ENCODE results near the gene KCNIP3.

GRCh38 chr2:95273566-95274290 is 23.4 kb upstream of the KCNIP3 start:
- no peak for TF ChIP-seq HNF4G (IDR thresholded peaks at IDR 0.05)
- TF ChIP-seq CTCF (IDR thresholded peaks at IDR 0.05; ENCODE audit: low read depth, low read length, missing input control): no peak
- TF ChIP-seq RAD21 (IDR thresholded peaks at IDR 0.05): no peak
- TF ChIP-seq NR2F2 (IDR thresholded peaks at IDR 0.05): no peak
- TF ChIP-seq JUND (IDR thresholded peaks at IDR 0.05): no peak
- TF ChIP-seq RXRA (IDR thresholded peaks at IDR 0.05): no peak
- TF ChIP-seq GABPA (IDR thresholded peaks at IDR 0.05 in 1 of 2, conservative IDR thresholded peaks at IDR 0.05 in 1 of 2): no peak
- no peak for TF ChIP-seq MAX (IDR thresholded peaks at IDR 0.05)
- TF ChIP-seq EGR1 (IDR thresholded peaks at IDR 0.05; ENCODE audit: low read depth in 2 of 2): no peak
- no peak for TF ChIP-seq ATF3 (IDR thresholded peaks at IDR 0.05)
- TF ChIP-seq FOXA1 (IDR thresholded peaks at IDR 0.05): no peak
- no peak for TF ChIP-seq HNF4A (conservative IDR thresholded peaks at IDR 0.05)

Measured in liver (tissue), 3 donors.